GM20000 (cell line): ENCODE results near the gene GDF2.

ENCODE experiments used
- DNase-seq: peaks from one replicate; pipeline ENCODE4 v3.0.0; 2012; ENCODE audit warnings: low spot score
- TF ChIP-seq, protein P1 (sequence below): IDR thresholded peaks from 2 replicates; pipeline ENCODE4 v1.5.1; 2012; ENCODE audit warnings: mild to moderate bottlenecking, control low read depth; ENCODE audit errors: extremely low read depth, missing control alignments

Gene GDF2

DNA sequence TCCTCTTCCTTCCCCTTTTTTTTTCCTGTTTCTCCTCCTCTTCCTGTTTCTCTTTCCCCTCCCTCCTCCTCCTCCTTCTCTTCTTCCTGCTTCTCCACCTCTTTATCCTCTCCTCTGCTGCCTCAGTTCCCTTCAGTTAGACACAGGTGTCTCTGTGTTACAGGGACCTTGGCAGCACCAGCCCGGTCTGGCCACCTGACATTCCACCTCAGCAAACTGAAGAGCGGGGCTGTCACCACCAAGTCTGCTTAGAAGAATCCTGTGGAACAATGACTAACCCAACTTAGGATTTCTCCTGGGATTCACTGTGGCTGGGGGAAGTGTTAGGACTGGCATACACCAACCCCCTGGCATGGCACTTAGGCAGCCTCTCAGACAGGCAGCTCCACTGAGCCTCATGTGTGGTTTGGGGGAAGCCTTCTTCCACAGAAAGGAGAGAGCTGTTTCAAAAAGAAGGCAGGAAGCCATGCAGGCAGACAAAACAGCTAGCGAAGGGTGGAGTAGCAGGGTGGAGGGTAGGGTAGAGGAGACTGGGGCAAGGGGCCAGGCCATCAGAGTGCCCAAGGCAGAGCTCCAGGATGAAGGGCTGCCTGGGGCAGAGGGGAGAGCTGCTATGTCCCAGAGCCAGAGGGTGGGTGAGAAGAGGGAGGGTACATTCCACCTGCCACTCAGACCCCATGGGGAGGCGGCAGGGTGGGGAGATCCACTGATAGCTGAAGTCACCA is 35.5 kb upstream of the GDF2 start:
- TF ChIP-seq, protein P1, sequence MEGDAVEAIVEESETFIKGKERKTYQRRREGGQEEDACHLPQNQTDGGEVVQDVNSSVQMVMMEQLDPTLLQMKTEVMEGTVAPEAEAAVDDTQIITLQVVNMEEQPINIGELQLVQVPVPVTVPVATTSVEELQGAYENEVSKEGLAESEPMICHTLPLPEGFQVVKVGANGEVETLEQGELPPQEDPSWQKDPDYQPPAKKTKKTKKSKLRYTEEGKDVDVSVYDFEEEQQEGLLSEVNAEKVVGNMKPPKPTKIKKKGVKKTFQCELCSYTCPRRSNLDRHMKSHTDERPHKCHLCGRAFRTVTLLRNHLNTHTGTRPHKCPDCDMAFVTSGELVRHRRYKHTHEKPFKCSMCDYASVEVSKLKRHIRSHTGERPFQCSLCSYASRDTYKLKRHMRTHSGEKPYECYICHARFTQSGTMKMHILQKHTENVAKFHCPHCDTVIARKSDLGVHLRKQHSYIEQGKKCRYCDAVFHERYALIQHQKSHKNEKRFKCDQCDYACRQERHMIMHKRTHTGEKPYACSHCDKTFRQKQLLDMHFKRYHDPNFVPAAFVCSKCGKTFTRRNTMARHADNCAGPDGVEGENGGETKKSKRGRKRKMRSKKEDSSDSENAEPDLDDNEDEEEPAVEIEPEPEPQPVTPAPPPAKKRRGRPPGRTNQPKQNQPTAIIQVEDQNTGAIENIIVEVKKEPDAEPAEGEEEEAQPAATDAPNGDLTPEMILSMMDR = no peak

DNA sequence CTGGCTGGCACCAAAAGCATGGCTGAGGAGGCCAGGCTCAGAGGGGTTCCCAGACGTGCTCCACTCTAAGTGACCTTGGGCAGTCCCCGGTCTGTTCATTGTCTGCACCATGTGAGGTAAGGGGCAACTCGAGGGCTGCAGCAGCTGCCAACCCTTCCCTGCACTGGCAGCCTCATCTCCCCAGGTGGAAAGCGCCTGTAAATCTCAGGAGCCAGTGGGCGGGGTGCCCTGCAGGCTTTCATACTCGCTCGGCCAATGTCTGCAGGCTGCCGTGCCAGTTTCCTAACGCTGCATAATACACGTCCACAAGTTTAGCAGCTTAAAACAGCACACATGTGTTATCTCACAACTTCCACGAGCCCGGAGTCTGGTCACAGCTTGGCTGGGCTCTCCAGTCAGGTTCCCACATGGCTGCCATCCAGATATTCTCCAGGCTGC is 34.9 kb upstream of the GDF2 start:
- DNase-seq = no peak
- TF ChIP-seq, protein P1 = no peak

More for the DNA sequence above, 35.5 kb upstream of the GDF2 start:
- DNase-seq = no peak

DNA sequence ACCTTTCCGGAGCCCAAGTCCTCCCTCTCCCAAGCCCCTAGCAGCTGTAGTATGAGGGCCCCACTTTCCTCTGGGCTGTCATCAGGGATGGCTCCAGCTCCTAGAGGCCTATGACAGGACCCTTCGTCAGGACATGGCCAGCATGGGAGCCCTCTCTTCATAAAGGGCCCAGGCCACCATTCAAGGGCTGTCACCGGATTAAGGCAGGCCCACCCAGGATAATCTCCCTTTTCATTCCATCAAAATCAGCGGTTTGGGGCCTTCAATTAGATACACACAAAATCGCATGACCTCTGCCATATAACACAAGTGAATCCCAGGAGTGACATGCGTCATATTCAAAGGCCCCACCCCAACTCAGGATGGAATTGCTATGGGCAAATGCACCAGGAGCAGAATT is 34.4 kb upstream of the GDF2 start:
- TF ChIP-seq, protein P1 = no peak
- no peak for DNase-seq

DNA sequence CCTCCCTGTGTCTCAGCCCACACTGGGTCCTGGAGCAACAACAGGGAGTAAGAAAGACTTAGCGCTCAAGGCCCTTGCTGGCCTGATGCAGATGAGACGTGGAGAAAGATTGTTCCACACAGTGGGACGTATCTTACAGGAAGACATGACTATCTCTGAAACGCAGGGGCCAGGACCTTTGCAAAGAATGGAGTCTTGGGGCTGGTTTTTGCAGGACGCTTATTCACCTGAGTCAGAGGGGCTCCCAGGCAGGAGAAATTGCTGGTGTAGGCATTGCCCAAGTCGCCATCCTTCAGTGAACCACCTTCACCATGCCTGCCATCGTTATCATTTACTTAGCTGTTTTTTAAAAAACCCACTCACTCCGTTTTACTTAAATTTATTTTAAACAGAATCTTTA is 34.0 kb upstream of the GDF2 start:
- TF ChIP-seq, protein P1 = no peak
- DNase-seq = no peak

DNA sequence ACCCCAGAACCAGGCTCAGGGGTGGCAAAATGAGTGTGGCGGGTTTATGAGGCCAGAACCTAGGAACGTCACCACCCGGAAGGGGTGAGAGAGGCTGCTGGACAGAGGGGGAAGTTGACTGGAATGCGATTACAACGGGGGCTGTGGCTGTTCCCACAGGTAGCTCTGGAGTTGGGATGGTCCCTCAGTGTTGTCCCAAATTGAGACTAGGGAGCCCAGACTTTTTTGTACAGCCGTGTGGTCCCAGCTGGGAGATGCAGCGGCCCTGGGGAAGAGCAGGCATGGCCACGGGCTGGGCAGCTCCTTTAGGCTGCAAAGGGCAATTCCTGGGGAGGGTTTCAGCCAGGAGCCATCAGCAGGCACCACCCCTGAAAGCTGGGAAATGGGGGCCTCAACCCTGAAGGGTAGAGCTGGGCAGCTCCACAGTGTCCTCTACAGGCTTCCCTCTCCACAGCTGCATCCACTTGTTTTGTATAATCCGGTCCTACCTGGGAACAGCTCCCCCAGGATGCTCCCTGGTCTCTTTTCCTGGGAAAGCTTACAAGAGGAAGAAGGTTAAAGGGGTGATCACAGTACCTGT is 33.2 kb upstream of the GDF2 start:
- DNase-seq = no peak
- TF ChIP-seq, protein P1 = no peak

DNA sequence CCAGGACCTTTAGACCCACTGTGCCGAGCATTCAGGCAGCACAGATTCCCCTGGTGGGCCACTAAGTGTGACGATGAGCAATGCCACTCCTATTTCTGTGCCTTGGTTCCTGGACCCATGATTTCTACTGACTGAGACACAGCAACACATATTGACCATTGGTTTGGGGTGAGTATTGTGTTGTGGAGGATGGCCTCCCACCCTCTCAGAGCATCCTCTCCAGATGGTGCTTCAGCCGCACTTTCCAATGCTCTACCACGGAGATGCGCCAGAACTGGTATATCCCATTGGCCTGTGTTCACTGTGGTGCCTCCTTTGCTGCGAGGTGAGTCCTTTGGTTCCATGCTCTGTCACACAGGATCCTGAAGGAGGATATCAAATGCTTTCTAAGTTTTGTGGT is 32.3 kb upstream of the GDF2 start:
- TF ChIP-seq, protein P1 = no peak

DNA sequence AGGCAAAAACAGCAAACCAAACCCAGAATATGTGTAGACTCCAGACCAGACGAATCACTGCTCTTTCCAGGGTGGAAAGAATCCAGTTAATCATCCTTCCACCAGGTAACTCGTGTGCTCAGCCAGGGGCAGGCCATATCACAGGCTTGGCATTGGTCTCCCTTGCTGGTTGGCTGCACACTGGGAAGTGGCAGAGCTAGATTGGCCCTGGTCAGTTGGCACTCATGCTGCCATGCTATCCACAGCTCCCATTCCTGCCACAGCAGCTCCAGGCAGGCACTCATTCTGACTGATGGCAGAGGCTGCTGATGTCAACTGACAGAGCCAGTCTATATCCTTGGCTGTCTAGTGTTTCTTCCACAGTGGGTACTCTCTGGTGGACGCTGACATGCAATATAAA is 31.9 kb upstream of the GDF2 start:
- DNase-seq = no peak
- TF ChIP-seq, protein P1 = no peak

More for the DNA sequence above, 32.3 kb upstream of the GDF2 start:
- DNase-seq = no peak
